GM12865 (cell line): ENCODE results near the gene CTR9.

Experiments
- DNase-seq: peaks from one replicate; pipeline ENCODE4 v3.0.0; 2010; ENCODE audit warnings: low read depth
- H3K4me3 ChIP-seq: 2 replicates; pipeline ENCODE4 v1.5.1; 2011; ENCODE audit warnings: mild to moderate bottlenecking, low read depth, low read length, control low read depth
- CTCF ChIP-seq: IDR thresholded peaks from 2 replicates; pipeline ENCODE4 v1.5.1; 2011; ENCODE audit warnings: low read length, control low read depth, low read depth, inconsistent platforms; ENCODE audit not compliant: insufficient read depth; ENCODE audit errors: missing control alignments

Gene CTR9

GRCh38 chr11:10778217-10778970 lies 27.3 kb downstream of the CTR9 start:
- TF ChIP-seq CTCF = no peak
- H3K4me3 ChIP-seq = no peak overlapping the region
- no peak for DNase-seq

- no peak overlapping the region for H3K4me3 ChIP-seq
- TF ChIP-seq CTCF = no peak
- DNase-seq = no peak
Measured at GRCh38 chr11:10779086-10779485, 28.0 kb downstream of the CTR9 start.

GRCh38 chr11:10780040-10780439 lies 29.0 kb downstream of the CTR9 start:
- no peak for DNase-seq
- no peak for TF ChIP-seq CTCF

GRCh38 chr11:10784232-10785145 lies 33.4 kb downstream of the CTR9 start:
- DNase-seq = no peak
- H3K4me3 ChIP-seq = no peak overlapping the region
- TF ChIP-seq CTCF = no peak

More at GRCh38 chr11:10780040-10780439, 29.0 kb downstream of the CTR9 start:
- H3K4me3 ChIP-seq = no peak overlapping the region

- TF ChIP-seq CTCF = no peak
Measured at GRCh38 chr11:10785146-10785474, 34.1 kb downstream of the CTR9 start.

GRCh38 chr11:10786451-10786850 lies 35.4 kb downstream of the CTR9 start:
- no peak overlapping the region for H3K4me3 ChIP-seq
- DNase-seq = no peak
- no peak for TF ChIP-seq CTCF

More at GRCh38 chr11:10785146-10785474, 34.1 kb downstream of the CTR9 start:
- DNase-seq = no peak
- no peak overlapping the region for H3K4me3 ChIP-seq
